ENCODE data around the gene ZYG11A. TPM values are rescaled to one million over a fixed set of nuclear protein-coding genes. Genes with fewer than 3 reads are reported as not detected.
A peak's percentile ranks its signal among the peaks of the same experiment; 100 is the strongest.

Gene ZYG11A
- total RNA-seq, 1 donor from 2014 or later = 1.5 TPM

- POLR2A ChIA-PET = interaction anchor here (0.5 kb wide), 1 partner anchor 9 kb away, joined by 7 read pairs; no protein-coding TSS in a partner anchor
- no peak for DNase-seq
- Mint-ChIP-seq H3K27ac (no peak overlapping the region), H3K4me3 (no peak overlapping the region), H3K27me3 (peaks cover 7% of the 10 kb centered on the region), H3K36me3 (ENCODE audit: low read depth) (peaks cover 4% of the 10 kb centered on the region), H3K9me3 (no peaks in the 10 kb centered on the region), H3K4me1 (peaks cover 27% of the 10 kb centered on the region)
- intact Hi-C loops (cut with micrococcal nuclease) = loop anchor here (5.0 kb wide), 1 partner anchor 257 kb away; no protein-coding TSS in a partner anchor
- no peak for TF ChIP-seq CTCF (IDR thresholded peaks at IDR 0.05)
- ATAC-seq (ENCODE audit: low read depth) = no peak
- CTCF ChIA-PET = no interaction called here
These were observed 83.0 kb downstream of the ZYG11A start for GRCh38 chr1:52925571-52926005.

GRCh38 chr1:52926864-52927211, 84.3 kb downstream of the ZYG11A start:
- CTCF ChIA-PET = no interaction called here
- intact Hi-C loops (cut with micrococcal nuclease) = loop anchor here (5.0 kb wide), 1 partner anchor 255 kb away; no protein-coding TSS in a partner anchor

GRCh38 chr1:52927212-52928014, 84.9 kb downstream of the ZYG11A start, which contains the start of gene SCP2:
SCP2 (plus strand) TSS chr1:52927276; CDS start chr1:52927397, 121 bp downstream.
- Mint-ChIP-seq H3K4me1 (peaks cover 21% of the 10 kb centered on the region), H3K9me3 (no peaks in the 10 kb centered on the region), H3K27ac (peak within 1 kb of the TSS; percentile 57), H3K4me3 (peak within 1 kb of the TSS; percentile 91), H3K27me3 (peaks cover 7% of the 10 kb centered on the region), H3K36me3 (ENCODE audit: low read depth) (peaks cover 4% of the 10 kb centered on the region)
- peak; percentile 62 for DNase-seq
- TF ChIP-seq CTCF (IDR thresholded peaks at IDR 0.05) = no peak
- CTCF ChIA-PET = no interaction called here
- peak; percentile 93 for ATAC-seq (ENCODE audit: low read depth)
- intact Hi-C loops (cut with micrococcal nuclease) = loop anchor here (5.0 kb wide), 1 partner anchor 255 kb away; no protein-coding TSS in a partner anchor
- POLR2A ChIA-PET = interaction anchor here (0.6 to 1.1 kb wide), 5 partner anchors 11 to 60 kb away, joined by 3 to 5 read pairs (median 4); no protein-coding TSS in a partner anchor

More at GRCh38 chr1:52926864-52927211, 84.3 kb downstream of the ZYG11A start:
- TF ChIP-seq CTCF (IDR thresholded peaks at IDR 0.05) = no peak
- Mint-ChIP-seq H3K9me3 (no peaks in the 10 kb centered on the region), H3K4me3 (peak overlapping the region; percentile 91), H3K36me3 (ENCODE audit: low read depth) (peaks cover 4% of the 10 kb centered on the region), H3K27me3 (peaks cover 7% of the 10 kb centered on the region), H3K27ac (no peak overlapping the region), H3K4me1 (peaks cover 22% of the 10 kb centered on the region)
- no peak for DNase-seq
- POLR2A ChIA-PET = interaction anchor here (0.6 to 1.1 kb wide), 5 partner anchors 10 to 59 kb away, joined by 3 to 5 read pairs (median 4); no protein-coding TSS in a partner anchor
- no peak for ATAC-seq (ENCODE audit: low read depth)

DNA sequence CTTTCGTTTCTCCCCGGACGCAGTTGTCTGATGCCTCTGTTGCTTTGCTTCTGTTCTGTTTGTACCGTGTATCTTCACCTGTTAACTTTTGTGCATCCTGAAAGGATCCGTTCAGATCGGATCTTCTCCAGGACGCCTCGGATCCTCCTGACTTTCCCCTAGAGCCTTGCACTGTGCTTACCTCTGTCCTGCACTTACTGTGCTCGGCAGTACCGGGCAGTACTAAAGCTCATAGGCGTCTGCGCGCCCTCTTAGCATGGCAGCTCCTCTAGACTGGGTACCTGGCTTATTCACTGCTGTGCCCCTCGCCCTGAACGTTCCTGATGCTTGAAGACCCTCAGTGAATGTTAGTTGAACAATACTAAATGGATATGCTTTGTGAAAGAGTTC, 85.5 kb downstream of the ZYG11A start:
- peaks cover 17% of the 10 kb centered on the region for H3K4me1 Mint-ChIP-seq
- peaks cover 4% of the 10 kb centered on the region for H3K27me3 Mint-ChIP-seq
- ATAC-seq (ENCODE audit: low read depth) (no peak), DNase-seq (no peak)
- H3K36me3 Mint-ChIP-seq (ENCODE audit: low read depth) = peaks cover 4% of the 10 kb centered on the region
- peak overlapping the region; percentile 91 for H3K4me3 Mint-ChIP-seq
- intact Hi-C loops (cut with micrococcal nuclease) = loop anchor here (5.0 kb wide), 1 partner anchor 254 kb away; no protein-coding TSS in a partner anchor
- CTCF ChIA-PET = no interaction called here
- H3K9me3 Mint-ChIP-seq = no peaks in the 10 kb centered on the region
- POLR2A ChIA-PET = no interaction called here
- H3K27ac Mint-ChIP-seq = no peak overlapping the region
- no peak for TF ChIP-seq CTCF (IDR thresholded peaks at IDR 0.05)

DNA sequence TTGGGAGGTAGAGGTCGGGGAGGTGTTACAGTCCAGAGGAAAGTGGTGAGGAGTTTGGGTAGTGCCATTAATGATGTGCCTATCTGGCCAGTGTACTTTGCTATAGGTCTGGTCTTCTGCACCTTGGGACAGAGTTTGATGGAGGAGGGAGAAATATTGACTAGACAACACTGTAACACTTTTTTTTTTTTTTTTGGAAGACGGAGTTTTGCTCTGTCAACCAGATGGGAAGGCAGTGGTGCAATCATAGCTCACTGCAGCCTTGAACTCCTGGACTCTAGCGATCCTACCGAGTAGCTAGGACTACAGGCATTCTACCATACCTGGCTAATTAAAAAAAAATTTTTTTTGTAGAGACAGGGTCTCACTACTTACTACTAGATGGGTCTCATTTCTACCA, 86.5 kb downstream of the ZYG11A start:
- POLR2A ChIA-PET = no interaction called here
- no peaks in the 10 kb centered on the region for H3K9me3 Mint-ChIP-seq
- no peak overlapping the region for H3K4me3 Mint-ChIP-seq
- H3K36me3 Mint-ChIP-seq (ENCODE audit: low read depth) = peaks cover 4% of the 10 kb centered on the region
- TF ChIP-seq CTCF (IDR thresholded peaks at IDR 0.05) = no peak
- DNase-seq (no peak), ATAC-seq (ENCODE audit: low read depth) (no peak)
- CTCF ChIA-PET = no interaction called here
- H3K27me3 Mint-ChIP-seq = peaks cover 4% of the 10 kb centered on the region
- no peak overlapping the region for H3K27ac Mint-ChIP-seq
- peaks cover 17% of the 10 kb centered on the region for H3K4me1 Mint-ChIP-seq
- intact Hi-C loops (cut with micrococcal nuclease) = loop anchor here (5.0 kb wide), 1 partner anchor 253 kb away; no protein-coding TSS in a partner anchor

Data from activated B cell treated with CpG ODN at 0.5 μM for 24 hours (primary cell).